Measurements from ENCODE around the gene FERMT3. TPM values are rescaled to one million over a fixed set of nuclear protein-coding genes. Genes with fewer than 3 reads are reported as not detected.

The FERMT3 gene
- total RNA-seq, 1 experiment from 2014 or later: 0.20 TPM

DNA sequence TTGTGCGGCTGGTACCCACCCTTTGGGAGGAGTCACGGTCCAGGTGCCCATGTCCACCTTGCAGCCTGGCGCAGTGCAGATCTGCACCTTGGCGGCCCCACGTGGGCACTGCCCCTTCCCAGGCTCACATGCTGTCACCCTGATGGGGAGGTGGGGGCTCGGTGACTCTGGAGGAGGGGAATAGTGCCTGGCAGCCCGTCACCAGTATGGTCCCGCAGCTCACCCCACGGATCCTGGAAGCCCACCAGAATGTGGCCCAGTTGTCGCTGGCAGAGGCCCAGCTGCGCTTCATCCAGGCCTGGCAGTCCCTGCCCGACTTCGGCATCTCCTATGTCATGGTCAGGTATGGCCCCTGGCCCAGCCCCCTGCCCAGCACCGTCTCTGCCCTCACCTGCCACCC, 14.3 kb downstream of the FERMT3 start:
- no peak for DNase-seq (ENCODE audit: low read depth)

DNA sequence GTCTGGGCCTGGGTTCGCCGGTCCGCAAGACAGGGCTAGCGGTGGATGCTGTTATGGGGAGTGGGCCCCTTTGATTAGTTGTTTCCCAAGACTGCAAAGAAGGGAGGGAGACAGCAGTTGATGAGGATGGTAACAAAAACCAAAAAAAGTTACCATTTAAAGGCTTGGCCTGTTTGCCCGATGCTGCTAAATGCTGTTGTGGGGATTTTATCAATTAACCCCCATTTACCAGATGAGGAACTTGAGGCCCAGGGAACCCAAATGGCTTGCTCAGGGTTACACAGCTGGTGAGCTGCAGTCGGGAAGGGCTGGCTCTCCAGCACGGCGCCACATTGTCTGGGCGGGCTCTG, 16.1 kb downstream of the FERMT3 start:
- DNase-seq (ENCODE audit: low read depth): no peak

DNA sequence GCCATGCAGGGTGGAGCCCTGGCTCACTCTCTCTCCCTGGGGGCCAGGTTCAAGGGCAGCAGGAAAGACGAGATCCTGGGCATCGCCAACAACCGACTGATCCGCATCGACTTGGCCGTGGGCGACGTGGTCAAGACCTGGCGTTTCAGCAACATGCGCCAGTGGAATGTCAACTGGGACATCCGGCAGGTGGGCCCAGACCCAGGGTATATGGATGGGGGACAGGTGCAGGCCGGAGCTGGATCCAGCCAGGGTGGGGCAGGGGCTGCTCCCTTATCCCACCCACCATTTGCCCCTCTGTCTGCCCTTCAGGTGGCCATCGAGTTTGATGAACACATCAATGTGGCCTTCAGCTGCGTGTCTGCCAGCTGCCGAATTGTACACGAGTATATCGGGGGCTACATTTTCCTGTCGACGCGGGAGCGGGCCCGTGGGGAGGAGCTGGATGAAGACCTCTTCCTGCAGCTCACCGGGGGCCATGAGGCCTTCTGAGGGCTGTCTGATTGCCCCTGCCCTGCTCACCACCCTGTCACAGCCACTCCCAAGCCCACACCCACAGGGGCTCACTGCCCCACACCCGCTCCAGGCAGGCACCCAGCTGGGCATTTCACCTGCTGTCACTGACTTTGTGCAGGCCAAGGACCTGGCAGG, 16.6 kb downstream of the FERMT3 start:
- DNase-seq (ENCODE audit: low read depth): no peak

DNA sequence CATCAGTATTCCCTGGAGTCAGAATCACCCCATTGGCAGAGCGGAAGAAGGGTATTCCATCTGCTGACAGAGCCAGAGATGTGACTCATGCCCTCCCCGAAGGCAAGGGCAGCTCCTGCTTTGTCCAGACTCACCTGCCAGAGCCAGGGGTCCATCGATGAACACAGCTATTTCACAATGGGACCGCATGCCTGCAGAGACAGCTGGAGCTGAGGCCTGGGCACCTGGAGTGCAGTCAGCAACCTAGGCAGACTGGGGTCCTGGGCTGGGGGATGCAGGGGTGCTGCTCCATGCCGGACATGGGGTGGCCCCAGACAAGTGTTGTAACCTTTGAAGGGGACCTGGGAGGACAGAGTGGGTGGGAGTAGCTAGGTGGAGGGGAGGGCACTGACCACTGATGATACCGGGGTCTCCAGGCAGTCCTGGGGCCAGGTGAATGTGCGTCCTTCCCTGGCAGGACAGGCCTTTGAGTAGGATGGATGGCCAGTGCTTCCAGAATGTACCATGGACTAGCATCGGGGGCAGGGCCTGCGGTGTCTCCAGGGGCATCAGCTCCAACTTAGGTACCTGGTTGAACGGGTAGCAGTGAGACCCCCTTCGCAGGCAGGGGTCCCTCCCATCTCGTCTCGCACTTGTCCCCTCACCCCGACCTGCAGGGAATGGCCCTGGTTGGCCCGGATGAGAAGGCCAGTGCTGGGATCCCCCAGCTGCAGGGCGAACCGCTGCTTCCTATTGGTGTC, 17.8 kb downstream of the FERMT3 start:
- DNase-seq (ENCODE audit: low read depth): peak; percentile 68

DNA sequence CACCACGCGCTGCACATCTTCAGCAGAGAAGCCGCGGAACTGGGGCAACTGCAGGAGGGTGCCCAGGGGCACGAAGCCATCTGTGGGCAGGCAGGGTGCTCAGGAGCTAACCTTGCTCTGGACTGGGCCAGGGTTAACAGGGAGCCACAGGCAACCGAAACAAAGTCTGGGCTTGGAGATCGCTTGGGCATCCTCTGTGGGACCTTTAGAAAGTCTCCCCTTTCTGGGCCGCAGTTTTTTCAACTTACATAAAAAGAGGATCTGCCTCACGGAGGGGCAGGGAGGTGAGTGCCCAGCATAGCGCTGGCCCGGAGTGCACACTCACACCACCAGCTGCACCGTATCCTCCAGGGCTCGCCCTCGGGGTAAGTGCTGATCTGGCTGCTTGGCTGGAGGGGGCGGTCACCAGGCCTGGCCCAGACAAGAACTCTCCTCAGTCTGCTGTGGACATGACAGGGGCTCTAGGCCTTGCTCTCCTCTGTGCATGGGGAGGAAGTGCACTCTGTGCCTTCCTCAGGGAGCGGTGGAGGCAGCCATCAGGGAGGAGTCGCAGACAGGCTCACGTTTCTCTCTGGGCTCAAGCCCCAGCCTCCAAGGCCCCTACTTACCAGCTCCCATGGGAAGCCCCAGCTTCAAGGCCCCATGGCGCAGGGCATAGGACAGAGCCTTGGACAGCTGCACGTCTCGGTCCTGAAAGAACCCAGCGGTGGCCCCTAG, 18.5 kb downstream of the FERMT3 start:
- DNase-seq (ENCODE audit: low read depth): no peak

DNA sequence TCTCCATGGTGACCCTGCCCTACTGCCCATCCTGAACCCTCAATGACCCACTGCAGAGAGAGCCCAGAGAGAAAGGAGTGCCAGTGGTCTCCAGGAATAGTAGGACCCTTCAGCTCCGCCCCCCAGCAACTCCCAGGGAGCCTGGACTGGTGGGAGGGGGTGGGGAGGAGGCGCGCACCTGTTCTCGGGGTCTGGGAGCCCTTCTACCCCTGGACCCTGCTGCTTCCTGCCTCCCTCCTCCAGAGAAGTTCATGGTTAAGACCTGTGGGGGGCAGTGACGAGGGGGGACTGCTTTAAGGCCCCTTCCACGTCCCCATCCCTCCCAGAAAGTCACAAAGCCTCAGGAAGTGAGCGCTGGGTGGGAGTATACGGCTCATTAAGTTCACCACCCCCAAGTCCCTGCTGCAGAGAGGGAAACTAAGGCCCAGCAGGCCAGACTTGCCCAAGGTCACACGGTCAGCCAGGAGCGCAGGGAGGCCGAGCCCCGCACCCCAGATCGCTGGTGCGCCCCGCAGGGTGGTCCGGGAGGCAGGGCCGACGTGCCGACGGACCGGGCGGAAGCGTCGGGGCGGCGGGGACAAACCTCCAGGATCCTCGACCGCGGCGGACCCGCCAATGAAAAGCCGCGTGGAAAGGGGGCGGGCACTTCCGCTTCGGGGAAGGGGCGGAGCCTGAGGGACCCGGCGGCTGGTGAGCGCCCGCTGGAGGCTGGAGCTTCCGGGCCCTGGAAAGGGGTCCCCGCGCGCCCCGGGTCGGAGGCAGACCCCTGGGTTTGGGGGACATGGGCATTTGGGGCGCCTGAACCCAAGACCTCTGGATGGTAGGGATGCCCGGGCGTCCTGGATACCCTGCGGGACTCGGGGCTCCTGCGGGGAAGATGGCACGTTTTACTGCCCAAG, 19.3 kb downstream of the FERMT3 start, which contains the start of the genes NUDT22 and TRPT1:
TSS of gene NUDT22 (plus strand) at position 667 of the 899 bp plus-strand sequence. CDS start 379 bp downstream, outside the sequence.
TSS of gene TRPT1 (minus strand) at position 579 of the 899 bp plus-strand sequence. CDS start at position 253, 326 bp downstream.
- peak; percentile 80 for DNase-seq (ENCODE audit: low read depth)

DNA sequence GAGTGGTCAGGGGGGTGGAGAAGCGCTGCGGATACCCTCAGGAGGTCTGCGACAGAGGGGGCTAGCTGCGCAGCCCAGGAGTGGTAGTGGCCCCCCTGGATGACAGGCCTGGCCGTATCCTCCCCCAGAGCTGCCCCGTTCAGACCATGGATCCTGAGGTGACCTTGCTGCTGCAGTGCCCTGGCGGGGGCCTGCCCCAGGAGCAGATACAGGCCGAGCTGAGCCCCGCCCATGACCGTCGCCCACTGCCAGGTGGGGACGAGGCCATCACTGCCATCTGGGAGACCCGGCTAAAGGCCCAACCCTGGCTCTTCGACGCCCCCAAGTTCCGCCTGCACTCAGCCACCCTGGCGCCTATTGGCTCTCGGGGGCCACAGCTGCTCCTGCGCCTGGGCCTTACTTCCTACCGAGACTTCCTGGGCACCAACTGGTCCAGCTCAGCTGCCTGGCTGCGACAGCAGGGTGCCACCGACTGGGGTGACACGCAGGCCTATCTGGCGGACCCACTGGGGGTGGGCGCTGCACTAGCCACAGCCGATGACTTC, 20.1 kb downstream of the FERMT3 start:
- peak; percentile 32 for DNase-seq (ENCODE audit: low read depth)

DNA sequence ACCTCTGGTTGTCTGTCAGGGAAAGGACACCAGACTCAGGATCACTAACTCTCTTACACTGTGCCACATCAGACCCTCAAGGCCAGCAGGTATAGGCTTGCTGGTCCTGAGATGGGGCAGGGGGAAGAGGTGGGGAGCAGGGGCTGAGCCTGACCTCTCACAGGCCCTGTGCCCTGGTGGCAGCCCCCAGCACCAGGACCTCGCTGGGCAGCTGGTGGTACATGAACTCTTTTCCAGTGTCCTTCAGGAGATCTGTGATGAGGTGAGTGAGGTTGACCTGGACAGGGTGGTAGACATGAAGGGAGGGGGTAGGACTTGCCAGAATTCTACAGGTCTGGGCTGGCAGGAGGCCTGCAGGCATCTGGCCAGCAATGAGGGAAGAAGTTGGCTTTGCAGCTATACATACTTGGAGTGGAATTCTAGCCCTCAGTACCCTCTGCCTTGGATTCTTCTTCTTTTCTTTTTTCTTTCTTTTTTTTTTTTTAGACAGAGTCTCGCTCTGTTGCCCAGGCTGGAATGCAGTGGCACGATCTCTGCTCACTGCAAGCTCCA, 21.0 kb downstream of the FERMT3 start:
- no peak for DNase-seq (ENCODE audit: low read depth)

DNA sequence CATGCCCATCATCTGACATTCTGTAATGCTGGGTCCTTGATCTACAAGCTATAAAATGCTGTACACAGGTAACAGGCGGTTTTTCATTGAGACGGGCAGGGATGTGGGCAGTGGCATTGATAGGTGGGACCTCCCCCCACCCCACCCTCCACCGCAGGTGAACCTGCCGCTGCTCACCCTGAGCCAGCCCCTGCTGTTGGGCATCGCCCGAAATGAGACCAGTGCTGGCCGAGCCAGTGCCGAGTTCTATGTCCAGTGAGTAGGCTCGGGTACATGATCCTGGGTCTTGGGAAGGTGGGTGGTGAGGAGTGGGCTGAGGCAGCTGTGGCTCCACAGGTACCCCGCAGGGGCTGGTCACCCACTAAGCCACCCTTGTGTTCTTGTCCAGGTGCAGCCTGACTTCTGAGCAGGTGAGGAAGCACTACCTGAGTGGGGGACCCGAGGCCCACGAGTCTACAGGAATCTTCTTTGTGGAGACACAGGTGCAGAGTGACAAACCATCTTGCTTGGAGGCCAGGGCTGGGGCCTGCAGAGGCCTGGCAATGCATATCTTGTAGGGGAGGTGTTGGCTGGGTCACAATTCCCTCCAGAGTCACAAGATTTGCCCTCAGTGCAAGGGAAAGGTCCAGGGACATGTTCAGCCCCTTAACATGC, 22.7 kb downstream of the FERMT3 start:
- no peak for DNase-seq (ENCODE audit: low read depth)

DNA sequence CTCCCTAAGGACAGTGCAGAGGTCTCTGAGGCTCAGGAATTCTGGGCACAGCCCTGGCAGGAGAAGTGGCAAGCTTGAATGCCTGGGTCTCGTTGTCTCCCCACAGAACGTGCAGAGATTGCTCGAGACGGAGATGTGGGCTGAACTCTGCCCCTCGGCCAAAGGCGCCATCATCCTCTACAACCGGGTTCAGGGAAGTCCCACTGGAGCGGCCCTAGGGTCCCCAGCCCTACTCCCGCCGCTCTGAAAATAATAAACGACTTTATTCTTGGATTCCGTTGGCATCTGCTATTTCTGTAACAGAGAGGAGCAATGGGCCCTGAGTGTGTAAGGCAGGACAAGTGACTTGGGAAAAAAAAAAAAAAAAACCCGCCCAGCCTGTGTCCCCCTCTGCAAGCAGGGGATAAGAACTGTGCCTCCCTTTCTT, 23.2 kb downstream of the FERMT3 start:
- DNase-seq (ENCODE audit: low read depth): no peak

DNA sequence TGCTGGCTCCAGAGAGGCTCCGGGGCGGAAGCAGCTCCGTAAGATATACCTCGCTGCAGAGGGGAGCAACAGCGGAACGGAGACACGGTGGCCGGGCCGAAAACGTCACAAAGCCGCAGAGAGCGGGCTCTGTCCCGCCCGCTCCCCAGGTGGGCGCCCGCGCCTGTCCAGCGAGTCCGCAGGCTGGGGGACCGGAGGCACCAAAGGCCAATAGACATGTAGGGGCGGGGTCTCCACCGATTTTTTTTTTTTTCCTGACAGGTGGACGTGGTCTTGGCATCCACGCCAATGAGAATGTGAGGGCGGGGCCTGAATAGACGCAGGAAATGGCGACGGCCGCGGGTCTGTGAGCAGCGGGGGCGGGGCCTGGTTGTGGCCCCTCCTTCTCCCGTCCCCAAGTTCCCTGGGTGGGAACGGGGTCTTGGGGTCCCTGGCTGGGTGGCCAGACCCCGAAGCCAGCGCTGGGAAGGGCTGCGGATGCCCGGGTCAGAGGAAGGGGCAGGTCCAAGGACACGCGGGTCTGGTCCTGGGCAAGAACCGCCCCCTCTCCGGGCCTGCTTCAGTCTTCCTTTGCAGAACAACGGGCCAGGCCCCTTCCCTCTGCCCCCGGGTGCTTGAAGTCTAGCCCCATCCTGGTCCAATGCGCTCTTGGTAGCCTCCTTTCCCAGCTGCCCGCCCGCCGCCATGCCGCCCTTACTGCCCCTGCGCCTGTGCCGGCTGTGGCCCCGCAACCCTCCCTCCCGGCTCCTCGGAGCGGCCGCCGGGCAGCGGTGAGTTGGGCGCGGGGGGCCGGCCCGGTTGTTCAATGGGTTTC, 23.9 kb downstream of the FERMT3 start, which contains the start of gene DNAJC4:
TSS of gene DNAJC4 (plus strand) at position 378 of the 814 bp plus-strand sequence. CDS start at position 685, 307 bp downstream.
- peak; percentile 94 for DNase-seq (ENCODE audit: low read depth)

DNA sequence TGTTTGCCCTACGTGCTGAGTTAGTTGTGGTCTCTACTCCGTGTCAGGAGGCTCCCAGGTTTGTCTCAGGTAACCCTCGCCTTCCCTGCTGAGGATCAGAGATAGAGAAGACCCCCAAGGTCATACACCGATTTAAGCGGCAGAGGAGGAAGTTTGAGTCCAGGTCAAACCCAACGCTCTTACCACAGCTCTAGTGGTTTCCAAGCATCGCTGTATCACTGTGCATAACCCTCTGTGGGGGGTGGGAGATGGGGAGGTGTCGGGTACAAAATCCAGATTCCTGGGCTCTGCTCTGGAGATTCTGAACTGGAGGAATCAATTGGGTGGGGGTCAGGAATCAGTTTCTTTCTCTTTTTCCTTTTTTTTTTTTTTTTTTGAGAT, 24.5 kb downstream of the FERMT3 start:
- DNase-seq (ENCODE audit: low read depth): peak; percentile 41

DNA sequence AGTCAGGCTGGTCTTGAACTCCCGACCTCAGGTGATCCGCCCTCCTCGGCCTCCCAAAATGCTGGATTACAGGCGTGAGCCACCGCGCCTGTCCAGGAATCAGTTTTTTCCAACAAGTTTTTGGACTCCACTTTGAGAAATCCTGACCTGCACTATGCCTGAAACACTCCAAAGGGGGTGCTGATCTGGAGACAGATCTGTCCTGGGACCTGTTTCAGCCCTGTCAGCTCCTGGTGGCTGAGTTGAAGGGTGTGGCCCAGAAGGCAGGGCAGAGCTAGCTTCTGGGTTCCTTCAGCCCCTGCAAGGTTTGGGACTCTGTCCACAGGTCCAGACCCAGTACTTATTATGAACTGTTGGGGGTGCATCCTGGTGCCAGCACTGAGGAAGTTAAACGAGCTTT, 25.0 kb downstream of the FERMT3 start:
- no peak for DNase-seq (ENCODE audit: low read depth)

DNA sequence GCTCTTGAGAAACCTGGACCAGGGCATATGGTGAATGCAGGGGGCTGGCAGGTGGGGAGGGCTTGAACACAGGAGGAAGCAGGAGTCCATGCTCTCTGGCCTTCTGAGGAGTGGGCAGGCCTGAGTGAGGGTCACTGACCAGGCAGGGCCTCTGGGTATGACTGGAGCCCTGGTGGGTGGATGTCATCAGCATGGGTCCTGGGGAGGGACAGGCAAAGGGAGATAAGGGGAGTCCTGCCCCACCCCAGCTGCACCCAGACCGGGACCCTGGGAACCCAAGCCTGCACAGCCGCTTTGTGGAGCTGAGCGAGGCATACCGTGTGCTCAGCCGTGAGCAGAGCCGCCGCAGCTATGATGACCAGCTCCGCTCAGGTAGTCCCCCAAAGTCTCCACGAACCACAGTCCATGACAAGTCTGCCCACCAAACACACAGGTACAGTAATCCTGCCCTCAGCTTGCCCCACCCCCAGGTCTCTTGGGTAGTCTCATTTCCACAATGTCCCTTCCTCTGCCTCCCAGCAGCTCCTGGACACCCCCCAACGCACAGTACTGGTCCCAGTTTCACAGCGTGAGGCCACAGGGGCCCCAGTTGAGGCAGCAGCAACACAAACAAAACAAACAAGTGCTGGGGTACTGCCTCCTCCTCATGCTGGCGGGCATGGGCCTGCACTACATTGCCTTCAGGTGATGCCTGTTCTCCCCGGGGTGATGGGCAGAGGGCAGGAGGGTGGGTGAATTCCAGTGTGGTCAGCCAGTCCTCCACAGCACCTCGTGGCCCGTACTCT, 25.9 kb downstream of the FERMT3 start:
- DNase-seq (ENCODE audit: low read depth): no peak

DNA sequence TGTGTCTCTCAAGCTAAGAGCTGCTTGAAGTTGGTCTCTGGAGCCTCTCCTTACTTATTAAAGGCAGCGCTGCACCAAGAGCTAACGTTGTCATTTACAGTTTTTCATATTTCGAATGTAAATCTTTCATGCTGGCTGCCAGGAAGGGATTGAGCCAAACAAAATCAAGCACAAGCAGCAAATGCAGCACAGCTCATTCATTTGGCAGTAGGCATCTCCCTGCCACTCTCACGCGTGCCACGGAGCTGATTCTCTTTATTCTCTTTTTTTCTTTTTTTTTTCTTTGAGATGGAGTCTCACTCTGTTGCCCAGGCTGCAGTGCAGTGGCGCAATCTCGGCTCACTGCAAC, 26.4 kb downstream of the FERMT3 start:
- DNase-seq (ENCODE audit: low read depth): no peak

DNA sequence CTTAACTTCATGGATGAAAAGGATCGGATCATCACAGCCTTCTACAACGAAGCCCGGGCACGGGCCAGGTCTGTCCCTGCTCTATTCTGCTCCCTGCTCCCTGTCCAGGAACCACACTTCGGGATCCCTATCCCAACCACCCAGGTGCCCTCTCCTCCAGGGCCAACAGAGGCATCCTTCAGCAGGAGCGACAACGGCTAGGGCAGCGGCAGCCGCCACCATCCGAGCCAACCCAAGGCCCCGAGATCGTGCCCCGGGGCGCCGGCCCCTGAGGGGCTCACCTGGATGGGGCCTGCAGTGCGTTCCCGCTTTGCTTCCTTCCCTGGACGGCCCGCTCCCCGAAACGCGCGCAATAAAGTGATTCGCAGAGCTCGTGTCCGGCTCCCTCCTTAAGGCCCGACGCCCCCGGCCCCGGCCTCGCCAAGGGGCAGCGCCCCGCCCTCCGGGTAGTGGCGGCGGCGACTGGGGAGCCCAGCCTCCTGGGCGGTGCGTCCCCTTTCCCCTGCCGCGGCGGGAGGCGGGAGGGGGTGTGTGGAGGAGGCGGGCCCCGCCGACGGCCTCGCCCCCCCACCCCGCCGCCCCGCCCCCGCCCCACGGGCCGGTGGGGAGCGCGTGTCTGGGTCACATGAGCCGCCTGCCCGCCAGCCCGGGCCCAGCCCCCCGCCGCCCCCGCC, 27.5 kb downstream of the FERMT3 start, which contains the start of gene VEGFB:
TSS of gene VEGFB (plus strand) at position 672 of the 674 bp plus-strand sequence. CDS start 250 bp downstream, outside the sequence.
- peak; percentile 60 for DNase-seq (ENCODE audit: low read depth)

DNA sequence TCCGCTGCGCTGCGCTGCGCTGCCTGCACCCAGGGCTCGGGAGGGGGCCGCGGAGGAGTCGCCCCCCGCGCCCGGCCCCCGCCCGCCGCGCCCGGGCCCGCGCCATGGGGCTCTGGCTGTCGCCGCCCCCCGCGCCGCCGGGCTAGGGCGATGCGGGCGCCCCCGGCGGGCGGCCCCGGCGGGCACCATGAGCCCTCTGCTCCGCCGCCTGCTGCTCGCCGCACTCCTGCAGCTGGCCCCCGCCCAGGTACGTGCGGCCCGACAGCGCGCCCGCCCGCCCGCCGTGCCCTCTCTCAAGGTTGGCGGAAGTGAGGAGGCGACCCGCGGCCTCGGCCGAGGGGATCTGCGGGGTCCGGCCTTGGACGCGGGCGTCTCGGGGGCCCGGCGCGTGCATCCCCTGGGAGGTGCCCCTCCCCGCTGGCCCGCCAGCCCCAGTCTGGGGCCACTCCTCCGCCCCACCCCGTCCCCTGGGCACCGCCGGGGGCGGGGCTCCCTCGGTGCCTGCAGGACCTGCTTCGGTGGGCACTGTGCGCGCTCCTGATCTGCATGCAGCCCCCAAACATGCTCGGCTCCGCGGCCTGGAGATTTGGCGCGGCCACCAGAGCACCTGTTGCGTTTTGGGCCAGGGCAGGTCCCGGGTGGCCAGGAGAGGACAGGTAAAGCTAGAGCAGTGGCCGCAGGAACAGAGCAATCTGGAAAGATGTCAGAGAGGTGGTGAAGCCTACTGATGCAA, 28.3 kb downstream of the FERMT3 start:
- DNase-seq (ENCODE audit: low read depth): peak; percentile 37
